ENCODE results near the gene SCGB1D2.
A peak's percentile ranks its signal among the peaks of the same experiment; 100 is the strongest.
"Not testable (repeated sequence)": the region's sequence is repeated elsewhere in the genome, so short reads cannot be mapped to it uniquely, and the experiment has no call there.

Gene SCGB1D2

GRCh38 chr11:62204430-62204829 lies 37.6 kb upstream of the SCGB1D2 start:
- no peak for DNase-seq
- H3K27me3 ChIP-seq (replicated peaks): no peaks in the 10 kb centered on the region
- in situ Hi-C loops (cut with HindIII; ENCODE audit: low pct_ligation_motif_present, low sequenced_read_pairs): no loop called here
- H3K4me3 ChIP-seq (ENCODE audit: low read depth, low read length): no peak overlapping the region
- no peaks in the 10 kb centered on the region for H3K36me3 ChIP-seq (replicated peaks)
- no peak overlapping the region for H3K27ac ChIP-seq
- TF ChIP-seq CTCF (IDR thresholded peaks at IDR 0.05; ENCODE audit: low read depth, low read length, missing control alignments): no peak

- Histone ChIP-seq H3K27me3 (replicated peaks) (no peaks in the 10 kb centered on the region), H3K4me3 (ENCODE audit: low read depth, low read length) (no peak overlapping the region), H3K36me3 (replicated peaks) (no peaks in the 10 kb centered on the region), H3K27ac (no peak overlapping the region)
- in situ Hi-C loops (cut with HindIII; ENCODE audit: low pct_ligation_motif_present, low sequenced_read_pairs): no loop called here
- no peak for DNase-seq
- TF ChIP-seq CTCF (IDR thresholded peaks at IDR 0.05; ENCODE audit: low read depth, low read length, missing control alignments): no peak
These were observed 36.6 kb upstream of the SCGB1D2 start for GRCh38 chr11:62205441-62205840.

GRCh38 chr11:62206276-62207066 lies 35.6 kb upstream of the SCGB1D2 start:
- in situ Hi-C loops (cut with HindIII; ENCODE audit: low pct_ligation_motif_present, low sequenced_read_pairs); H3K27ac ChIP-seq; H3K36me3 ChIP-seq (replicated peaks); H3K27me3 ChIP-seq (replicated peaks); DNase-seq; H3K4me3 ChIP-seq (ENCODE audit: low read depth, low read length): not testable (repeated sequence)

- no peak for DNase-seq
- H3K36me3 ChIP-seq (replicated peaks): no peaks in the 10 kb centered on the region
- TF ChIP-seq CTCF (IDR thresholded peaks at IDR 0.05; ENCODE audit: low read depth, low read length, missing control alignments): no peak
- in situ Hi-C loops (cut with HindIII; ENCODE audit: low pct_ligation_motif_present, low sequenced_read_pairs): no loop called here
- H3K4me3 ChIP-seq (ENCODE audit: low read depth, low read length): no peak overlapping the region
- H3K27ac ChIP-seq: no peak overlapping the region
- no peaks in the 10 kb centered on the region for H3K27me3 ChIP-seq (replicated peaks)
These were observed 33.3 kb upstream of the SCGB1D2 start for GRCh38 chr11:62208785-62209144.

GRCh38 chr11:62217191-62217748 lies 24.8 kb upstream of the SCGB1D2 start:
- in situ Hi-C loops (cut with HindIII; ENCODE audit: low pct_ligation_motif_present, low sequenced_read_pairs): no loop called here
- H3K36me3 ChIP-seq (replicated peaks): no peaks in the 10 kb centered on the region
- no peak overlapping the region for H3K4me3 ChIP-seq (ENCODE audit: low read depth, low read length)
- H3K27me3 ChIP-seq (replicated peaks): peaks cover 6% of the 10 kb centered on the region
- peak; percentile 60 for TF ChIP-seq CTCF (IDR thresholded peaks at IDR 0.05; ENCODE audit: low read depth, low read length, missing control alignments)
- no peak for DNase-seq
- no peak overlapping the region for H3K27ac ChIP-seq

DNA sequence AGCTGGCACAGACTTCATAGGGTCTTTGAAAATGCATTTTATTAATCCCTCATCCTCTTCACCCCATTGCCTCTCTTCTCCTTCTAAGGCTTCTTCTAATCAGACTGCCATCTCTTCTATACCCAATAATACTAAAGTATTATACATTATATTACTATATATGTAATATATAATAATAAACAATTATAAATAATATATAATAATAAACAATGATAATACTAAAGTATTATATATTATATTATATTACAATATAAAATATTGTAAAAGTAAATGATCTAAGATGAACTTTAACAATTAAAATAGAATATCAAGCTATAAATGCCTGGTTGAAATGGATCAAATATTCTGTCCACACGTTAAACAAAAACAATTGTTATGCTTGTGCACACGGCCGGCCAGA lies 20.5 kb upstream of the SCGB1D2 start:
- no peak for TF ChIP-seq CTCF (IDR thresholded peaks at IDR 0.05; ENCODE audit: low read depth, low read length, missing control alignments)
- H3K27ac ChIP-seq: no peak overlapping the region
- DNase-seq: no peak
- in situ Hi-C loops (cut with HindIII; ENCODE audit: low pct_ligation_motif_present, low sequenced_read_pairs): no loop called here
- no peaks in the 10 kb centered on the region for H3K27me3 ChIP-seq (replicated peaks)
- H3K36me3 ChIP-seq (replicated peaks): no peaks in the 10 kb centered on the region
- H3K4me3 ChIP-seq (ENCODE audit: low read depth, low read length): no peak overlapping the region

Data from brain microvascular endothelial cell (primary cell).